Activated CD4-positive, alpha-beta T cell treated with anti-CD3 and anti-CD28 coated beads for 1 hour (primary cell): Measurements from ENCODE around the gene TXNDC8.
"Not testable (repeated sequence)": the region's sequence is repeated elsewhere in the genome, so short reads cannot be mapped to it uniquely, and the experiment has no call there.

ENCODE experiments used
- DNase-seq: peaks from one replicate; pipeline ENCODE4 v3.0.0-alpha.2; 2020

Gene TXNDC8

DNA sequence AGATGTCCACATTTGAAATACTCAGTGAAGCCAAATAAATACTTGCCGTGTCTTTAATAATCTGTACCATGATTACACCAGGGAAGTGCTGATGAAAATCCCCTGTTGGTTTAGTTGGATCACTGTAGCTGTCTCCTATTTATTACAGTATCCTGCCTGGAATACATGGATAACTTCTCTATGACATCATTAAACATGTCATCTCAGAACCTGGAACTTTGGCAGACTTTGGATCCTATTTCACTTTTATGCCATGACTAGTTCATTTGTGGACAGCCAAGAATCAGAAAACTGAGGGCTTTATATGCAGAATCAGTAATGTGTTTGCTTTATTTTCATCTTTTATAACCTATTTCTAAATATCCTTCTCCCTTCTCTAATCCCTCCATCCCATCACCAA lies at the start of gene TXNDC8:
TSS of gene TXNDC8 (minus strand) at position 137 of the 400 bp plus-strand sequence.
- no peak for DNase-seq

DNA sequence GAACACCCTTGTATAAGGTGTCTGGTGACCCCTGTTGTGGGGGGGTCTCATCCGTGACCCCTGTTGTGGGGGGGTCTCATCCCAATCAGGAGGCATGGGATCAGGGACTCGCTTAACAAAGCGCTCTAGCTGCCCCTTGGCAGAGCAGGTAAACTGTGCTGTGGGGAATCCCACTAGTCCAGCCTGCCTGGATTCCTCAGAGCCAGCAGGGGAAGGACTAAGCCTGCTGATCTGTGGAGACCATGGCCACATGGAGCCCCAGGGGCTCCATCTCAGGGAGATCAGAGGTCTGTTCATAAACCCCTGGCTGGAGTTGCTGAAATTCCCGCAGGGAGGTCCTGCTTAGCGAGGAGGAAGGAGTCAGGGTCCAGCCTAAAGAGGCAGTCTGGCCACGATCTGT lies 45.8 kb upstream of the TXNDC8 start:
- DNase-seq: no peak

DNA sequence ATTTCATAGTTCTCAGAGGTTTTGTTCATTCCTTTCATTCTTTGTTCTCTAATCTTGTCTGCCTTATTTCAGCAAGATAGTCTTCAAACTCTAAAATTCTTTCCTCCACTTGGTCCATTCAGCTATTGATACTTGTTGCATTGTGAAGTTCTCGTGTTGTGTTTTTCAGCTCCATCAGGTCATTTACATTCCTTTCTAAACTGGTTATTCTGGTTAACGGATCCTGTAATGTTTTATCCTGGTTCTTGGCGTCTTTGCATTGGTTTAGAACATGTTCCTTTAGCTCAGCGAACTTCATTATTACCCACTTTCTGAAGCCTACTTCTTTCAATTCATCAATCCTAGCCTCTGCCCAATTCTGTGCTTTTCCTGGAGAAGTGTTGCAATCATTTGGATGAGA lies 45.1 kb upstream of the TXNDC8 start:
- no peak for DNase-seq

DNA sequence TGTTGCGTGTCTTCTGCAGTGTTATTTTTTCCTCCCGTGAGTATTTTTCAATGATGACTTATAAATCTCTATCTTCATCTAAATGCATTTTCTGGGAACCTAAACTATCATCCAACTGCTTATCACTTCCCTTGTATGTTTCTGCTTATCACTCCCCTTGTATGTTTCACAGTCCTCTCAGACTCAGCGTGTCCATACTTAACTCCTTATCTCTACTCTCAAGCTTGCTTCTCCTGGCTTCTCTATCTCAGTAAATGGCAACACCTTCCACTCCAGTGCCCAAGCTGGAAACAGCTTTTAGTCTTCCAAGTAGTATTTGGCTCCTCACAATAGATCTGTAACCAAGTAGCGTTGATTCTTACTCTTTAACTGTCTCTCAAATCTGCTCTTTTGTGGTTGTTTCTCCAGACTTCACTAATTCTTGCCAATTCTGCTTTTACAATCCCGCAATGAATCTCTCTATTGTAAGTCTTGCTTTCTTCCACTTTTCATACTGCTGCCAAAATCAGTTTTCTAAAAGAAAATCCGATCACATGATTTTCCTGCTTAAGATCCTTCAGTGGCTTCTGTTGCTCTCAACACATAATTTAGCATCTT lies 33.8 kb upstream of the TXNDC8 start:
- DNase-seq: no peak

- no peak for DNase-seq
Measured at GRCh38 chr9:110370315-110370714, 32.7 kb upstream of the TXNDC8 start.

GRCh38 chr9:110364451-110364850 lies 26.8 kb upstream of the TXNDC8 start:
- DNase-seq: no peak

GRCh38 chr9:110358992-110359391 lies 21.3 kb upstream of the TXNDC8 start:
- not testable (repeated sequence) for DNase-seq

DNA sequence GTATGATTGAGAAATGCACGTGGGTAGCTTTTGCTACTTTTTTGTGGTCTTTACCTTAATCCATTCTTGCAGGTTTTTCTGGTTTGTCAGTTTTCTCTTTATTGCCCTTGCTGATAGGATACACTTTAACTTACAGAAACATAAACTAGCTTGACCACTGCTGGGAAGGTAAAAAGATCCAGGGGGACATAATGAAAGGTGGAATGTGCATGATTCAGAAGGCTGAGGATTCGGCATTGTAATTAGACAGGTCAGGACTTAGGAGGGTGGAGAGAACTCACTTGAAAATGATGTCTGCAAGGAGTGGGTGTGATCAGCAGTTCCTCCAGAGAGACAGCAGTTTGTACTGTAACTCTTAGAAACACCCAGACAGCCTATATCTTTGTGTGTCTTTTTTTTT lies 19.8 kb upstream of the TXNDC8 start:
- no peak for DNase-seq

GRCh38 chr9:110356639-110357395 lies 19.2 kb upstream of the TXNDC8 start:
- no peak for DNase-seq

DNA sequence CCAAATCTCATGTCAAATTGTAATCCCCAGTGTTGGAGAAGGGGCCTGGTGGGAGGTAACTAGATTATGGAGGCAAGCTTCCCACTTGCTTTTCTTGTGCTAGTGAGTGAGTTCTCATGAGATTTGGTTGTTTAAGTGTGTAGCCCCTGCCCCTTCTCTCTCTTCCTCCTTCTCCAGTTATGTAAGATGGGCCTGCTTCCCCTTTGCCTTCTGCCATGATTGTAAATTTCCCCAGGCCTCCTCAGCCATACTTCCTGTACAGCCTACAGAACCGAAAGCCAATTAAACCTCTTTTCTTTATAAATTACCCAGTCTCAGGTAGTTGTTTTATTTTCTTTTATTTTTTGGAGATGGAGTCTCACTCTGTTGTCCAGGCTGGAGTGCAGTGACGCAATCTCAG lies 18.2 kb upstream of the TXNDC8 start:
- DNase-seq: no peak

DNA sequence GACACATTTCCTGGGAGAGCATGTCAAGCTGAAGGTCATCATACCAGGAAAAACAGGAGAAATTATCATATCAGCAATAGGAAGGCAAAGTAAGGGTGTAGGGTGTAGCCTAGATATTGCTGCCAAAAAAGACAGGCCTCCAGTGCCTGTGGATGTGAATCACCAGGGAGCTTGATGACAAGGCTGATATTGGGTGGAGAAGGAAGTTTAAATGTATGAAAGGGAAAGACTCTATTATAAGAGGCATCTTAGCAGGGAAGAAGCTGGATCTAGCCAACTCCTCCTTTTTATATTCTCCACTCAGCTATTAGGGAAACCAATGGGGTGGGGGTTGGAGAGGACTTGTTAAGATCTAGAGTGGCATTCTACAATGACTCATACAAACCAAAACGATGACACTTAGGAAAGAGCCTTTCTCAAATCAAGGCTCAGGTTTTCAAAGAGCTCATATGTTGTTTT lies 13.4 kb upstream of the TXNDC8 start:
- DNase-seq: no peak

DNA sequence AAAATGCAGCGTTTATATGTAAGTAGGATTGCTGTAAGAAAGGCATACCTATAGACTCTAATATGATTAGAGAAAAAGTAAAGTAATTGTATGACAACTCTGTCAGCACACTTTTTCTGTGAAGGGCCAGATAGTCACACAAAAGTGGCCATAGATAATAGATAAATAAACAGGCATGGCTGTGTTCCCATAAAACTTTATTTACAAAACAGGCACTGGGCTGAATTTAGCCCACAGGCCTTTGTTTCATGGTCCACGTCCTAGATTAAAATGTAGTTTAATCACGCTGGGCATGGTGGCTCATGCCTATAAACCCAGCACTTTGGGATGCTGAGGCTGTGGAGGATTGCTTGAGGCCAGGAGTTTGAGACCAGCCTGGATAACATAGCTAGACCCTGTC lies 8.7 kb upstream of the TXNDC8 start:
- no peak for DNase-seq

DNA sequence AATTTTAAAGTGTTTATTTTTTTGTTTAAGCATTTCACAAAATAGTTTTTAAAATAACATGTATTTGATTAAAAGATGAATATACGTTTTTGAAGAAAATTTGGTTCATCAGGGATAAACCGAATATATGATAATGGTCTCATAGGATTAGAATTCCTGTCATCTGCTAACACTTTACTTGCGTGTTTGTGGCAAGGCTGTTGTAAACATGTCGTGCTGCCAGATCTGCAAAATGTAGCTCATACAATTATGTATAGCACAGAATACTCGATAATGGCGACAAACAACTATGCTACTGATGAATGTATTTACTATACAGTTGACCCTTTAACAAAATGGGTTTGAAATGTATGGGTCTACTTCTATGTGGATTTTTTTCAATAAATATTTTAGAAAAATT lies 7.2 kb upstream of the TXNDC8 start:
- no peak for DNase-seq

GRCh38 chr9:110343551-110343950 lies 5.9 kb upstream of the TXNDC8 start:
- no peak for DNase-seq

DNA sequence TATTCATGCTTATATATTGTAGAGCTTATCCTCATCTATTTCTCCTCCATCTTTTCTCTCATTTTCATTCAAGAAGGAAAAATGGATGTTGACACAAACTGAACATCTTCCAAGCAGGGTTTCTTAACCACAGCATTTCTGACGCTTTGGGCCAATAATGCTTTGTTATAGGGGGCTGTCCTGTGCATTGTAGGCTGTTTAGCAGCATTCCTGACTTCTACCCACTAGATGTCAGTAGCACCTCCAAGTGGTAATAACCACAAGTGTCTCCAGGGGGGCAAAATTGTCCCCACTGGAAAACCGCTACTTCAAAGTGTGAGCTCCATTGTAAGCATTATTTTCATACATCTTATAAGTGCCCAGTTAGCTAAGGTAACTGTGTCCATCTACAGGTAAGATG lies 2.6 kb upstream of the TXNDC8 start:
- no peak for DNase-seq

- no peak for DNase-seq
Measured at GRCh38 chr9:110338143-110338542, 480 bp upstream of the TXNDC8 start.

- DNase-seq: no peak
Measured at GRCh38 chr9:110336363-110336762, 1.3 kb downstream of the TXNDC8 start.

DNA sequence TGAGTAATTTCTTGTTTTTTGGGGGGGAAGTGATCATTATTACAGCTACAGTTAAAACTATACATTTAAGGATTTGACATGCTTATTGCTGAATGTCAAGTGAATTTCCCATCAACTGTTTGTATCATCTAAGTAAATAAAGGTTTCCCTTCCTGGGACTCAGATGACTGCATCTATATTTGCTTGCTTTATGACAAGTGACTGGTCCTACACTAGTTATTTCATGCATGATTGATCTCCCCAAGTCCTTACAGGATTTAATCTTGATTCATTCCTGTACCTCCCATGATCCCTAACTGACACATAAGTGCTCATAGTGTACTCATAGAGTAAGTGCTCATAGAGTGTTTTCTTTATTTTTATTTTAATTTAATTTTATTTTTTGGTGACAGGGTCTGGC lies 2.8 kb downstream of the TXNDC8 start:
- no peak for DNase-seq

GRCh38 chr9:110334183-110334582 lies 3.5 kb downstream of the TXNDC8 start:
- DNase-seq: no peak

DNA sequence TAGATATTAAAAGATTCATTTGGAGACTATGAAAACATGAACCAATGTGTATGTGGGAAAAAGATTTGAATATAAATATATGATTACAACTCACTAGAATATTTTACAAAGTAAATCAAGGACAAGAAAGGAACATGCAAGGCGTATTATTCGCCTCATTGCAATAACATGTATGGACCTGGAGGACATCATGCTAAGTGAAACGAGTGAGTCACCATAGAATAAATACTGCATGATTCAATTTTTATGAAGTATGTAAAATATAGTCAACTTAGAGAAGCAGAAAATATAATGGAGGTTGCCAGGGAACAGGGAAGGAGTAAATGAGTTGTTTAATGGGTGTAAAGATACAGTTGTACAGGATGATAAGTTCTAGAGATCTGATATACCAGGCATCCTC lies 4.9 kb downstream of the TXNDC8 start:
- no peak for DNase-seq

- DNase-seq: no peak
Measured at GRCh38 chr9:110330484-110331105, 7.1 kb downstream of the TXNDC8 start.

DNA sequence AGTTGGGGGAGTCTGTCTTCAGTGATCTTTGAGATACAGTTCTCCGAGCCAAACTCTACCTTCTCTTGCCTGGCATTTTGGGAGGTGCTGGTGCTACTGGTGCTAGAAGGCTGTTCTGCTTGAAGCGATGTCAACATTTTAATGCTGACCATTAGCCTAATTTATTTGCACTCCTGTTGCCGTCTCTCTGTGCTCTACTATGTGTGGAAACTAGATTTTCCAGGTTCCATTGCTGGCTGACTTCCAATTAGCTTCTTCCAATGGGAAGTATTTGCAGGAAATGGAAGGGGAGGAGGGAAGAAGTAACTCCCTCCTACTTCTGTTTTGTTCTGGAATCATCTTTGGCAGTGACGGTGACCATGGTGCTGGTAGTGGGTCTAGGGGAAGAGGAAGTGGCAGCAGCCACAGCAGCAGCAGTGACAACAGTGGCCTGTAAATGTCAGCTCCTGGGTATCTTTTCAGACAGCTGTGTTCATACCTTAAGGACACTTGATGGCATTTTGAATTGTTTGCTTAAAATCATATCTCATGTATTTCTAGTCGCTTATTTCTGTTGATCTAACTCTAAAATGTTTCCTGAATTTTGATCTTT lies 7.9 kb downstream of the TXNDC8 start:
- DNase-seq: no peak

GRCh38 chr9:110328763-110329162 lies 8.9 kb downstream of the TXNDC8 start:
- no peak for DNase-seq

DNA sequence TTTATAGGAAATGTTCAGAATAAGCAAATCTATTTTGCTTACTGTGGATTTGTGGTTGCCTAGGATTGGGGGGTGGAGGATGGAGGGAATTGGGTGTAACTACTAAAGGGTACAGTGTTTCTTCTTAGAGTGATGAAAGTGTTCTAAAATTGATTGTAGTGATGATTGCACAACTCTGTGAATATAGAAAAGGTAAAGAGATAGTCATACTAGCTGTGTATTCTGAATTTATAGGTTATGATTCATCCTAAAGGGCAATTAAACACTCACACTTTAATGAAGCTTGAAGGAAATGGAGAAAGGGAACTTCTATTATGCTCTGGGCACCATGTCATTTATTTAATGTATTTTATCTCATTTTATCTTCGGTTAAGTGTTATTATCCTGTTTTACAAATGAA lies 9.9 kb downstream of the TXNDC8 start:
- no peak for DNase-seq
